Activated CD4-positive, alpha-beta T cell treated with anti-CD3 and anti-CD28 coated beads, Interleukin-2, Interleukin-6, amounts not matched to agents 100 ng/mL and 50 ng/mL, durations not matched to agents 16 hours and 8 hours (primary cell): Measurements from ENCODE around the gene TALDO1.

Experiments used
- DNase-seq: peaks from one replicate; pipeline ENCODE4 v3.0.0-alpha.2; 2020

Gene TALDO1

GRCh38 chr11:802018-802617, 54.9 kb downstream of the TALDO1 start:
- DNase-seq: no peak

GRCh38 chr11:802693-803466, 55.6 kb downstream of the TALDO1 start:
- DNase-seq: no peak

DNA sequence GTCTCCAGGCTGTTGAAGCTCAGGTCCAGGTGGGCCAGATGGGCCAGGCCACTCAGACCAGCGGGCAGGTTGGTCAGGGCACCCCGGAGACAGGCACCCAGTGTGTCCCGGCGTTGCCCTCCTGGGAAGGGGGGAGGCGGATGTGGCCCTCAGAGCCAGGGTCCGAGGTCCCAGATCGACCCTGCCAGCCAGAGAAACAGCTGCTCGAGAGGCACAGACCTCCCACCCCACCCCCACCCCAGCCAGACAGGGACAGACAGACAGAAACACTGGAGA, 56.1 kb downstream of the TALDO1 start:
- no peak for DNase-seq

GRCh38 chr11:803770-804598, 56.7 kb downstream of the TALDO1 start:
- no peak for DNase-seq

GRCh38 chr11:804599-804964, 57.3 kb downstream of the TALDO1 start:
- peak; percentile 10 for DNase-seq

GRCh38 chr11:808427-809286, 61.4 kb downstream of the TALDO1 start:
- peak; percentile 77 for DNase-seq

DNA sequence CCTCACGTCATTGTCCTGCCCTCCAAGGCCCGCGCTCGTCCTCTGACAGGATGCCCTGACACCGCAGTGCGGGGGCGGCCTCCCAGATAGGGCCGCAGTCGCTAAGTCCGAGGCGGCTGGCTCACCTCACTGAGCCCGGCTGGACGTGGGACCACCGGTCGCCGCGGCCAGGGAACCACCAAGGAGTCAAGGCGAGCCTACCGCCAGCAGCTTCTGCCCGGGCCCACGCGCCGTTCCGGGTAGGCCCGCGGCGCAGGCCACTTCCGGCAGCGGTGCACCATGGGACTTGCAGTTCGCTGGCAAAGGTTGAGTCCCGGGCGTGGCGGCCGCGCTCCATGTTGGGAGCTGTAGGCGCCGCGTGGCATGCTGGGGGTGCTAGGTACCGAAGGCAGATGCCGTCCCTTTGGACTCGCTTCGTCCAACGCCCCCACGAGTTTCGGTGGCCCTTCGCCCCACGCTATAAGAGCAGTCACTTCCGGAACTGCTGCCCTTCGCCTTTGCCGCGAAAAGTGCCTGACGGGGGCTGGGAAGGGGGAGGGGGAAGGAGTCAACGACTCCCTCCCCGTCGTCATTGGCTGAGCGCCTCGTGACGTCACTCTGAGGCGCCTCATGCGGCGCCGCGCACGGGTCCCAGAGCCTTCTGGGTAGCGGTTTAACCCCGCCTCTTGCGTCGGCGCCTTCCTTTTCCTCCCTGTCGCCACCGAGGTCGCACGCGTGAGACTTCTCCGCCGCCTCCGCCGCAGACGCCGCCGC, 62.2 kb downstream of the TALDO1 start, which contains the start of gene RPLP2:
Gene RPLP2 (plus strand): TSS at position 681 of the 753 bp plus-strand sequence. CDS start 268 bp downstream, outside the sequence.
- DNase-seq: peak; percentile 99

- DNase-seq: no peak
These were observed 62.8 kb downstream of the TALDO1 start for GRCh38 chr11:810040-810567.

- DNase-seq: peak; percentile 23
These were observed 64.4 kb downstream of the TALDO1 start for GRCh38 chr11:811446-812245.

DNA sequence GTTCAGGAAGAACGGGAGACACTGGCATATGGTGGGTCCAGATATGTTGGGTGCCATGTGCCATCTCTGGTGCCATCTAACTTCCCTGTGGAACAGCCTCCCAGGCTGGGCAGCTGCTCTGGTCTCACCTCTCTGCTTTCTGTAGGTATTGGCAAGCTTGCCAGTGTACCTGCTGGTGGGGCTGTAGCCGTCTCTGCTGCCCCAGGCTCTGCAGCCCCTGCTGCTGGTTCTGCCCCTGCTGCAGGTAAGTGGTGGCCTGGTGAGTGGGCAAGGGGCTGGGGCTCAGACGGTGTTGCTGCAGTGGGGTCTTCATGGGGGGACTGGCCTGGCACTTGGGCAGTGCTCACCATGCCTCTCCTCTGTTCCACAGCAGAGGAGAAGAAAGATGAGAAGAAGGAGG, 65.1 kb downstream of the TALDO1 start:
- no peak for DNase-seq

- DNase-seq: no peak
These were observed 65.8 kb downstream of the TALDO1 start for GRCh38 chr11:813072-813455.

- peak; percentile 17 for DNase-seq
These were observed 66.3 kb downstream of the TALDO1 start for GRCh38 chr11:813456-814096.
